Measurements from ENCODE around the gene ZNF221.
A peak's percentile ranks its signal among the peaks of the same experiment; 100 is the strongest.

The ZNF221 gene

DNA sequence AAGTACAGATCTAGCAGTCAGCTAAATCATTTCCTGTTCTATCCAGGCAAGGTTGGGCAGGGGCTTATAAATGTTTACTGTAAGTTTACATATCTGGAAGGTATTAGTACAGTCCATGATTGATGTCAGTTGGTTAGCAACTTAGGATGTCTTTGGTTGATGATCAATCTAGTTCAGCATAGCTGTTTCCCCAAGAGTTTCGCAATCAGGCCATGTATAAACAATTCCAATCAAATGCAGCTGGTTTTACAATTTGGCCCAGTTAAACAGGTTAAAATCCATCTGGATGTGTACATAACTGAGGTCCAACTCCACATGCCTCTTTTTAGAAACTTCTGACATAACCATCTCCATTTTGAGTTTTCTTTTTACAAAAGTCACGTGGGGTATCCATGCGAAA is 6.9 kb downstream of the ZNF221 start:
- DNase-seq (ENCODE audit: low read depth), result no peak

DNA sequence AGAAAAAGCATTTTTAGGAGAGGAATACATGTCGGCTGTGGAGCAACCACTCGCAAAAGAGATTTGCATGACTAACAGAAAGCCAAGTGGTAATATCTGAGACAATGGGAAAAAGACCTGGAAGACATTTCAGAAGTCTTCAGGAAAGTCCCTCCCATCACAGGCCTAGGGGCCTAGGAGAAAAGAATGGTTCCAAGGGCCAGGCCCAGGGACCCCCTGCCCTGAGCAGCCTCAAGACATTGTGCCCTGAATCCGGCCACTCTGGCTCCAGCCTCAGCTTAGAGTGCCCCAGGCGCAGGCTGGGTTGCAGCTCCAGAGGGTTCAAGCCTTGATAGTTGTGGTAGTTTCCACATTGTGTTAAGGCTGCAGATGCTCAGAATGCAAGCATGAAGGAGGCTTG is 9.4 kb downstream of the ZNF221 start:
- DNase-seq (ENCODE audit: low read depth), result no peak

DNA sequence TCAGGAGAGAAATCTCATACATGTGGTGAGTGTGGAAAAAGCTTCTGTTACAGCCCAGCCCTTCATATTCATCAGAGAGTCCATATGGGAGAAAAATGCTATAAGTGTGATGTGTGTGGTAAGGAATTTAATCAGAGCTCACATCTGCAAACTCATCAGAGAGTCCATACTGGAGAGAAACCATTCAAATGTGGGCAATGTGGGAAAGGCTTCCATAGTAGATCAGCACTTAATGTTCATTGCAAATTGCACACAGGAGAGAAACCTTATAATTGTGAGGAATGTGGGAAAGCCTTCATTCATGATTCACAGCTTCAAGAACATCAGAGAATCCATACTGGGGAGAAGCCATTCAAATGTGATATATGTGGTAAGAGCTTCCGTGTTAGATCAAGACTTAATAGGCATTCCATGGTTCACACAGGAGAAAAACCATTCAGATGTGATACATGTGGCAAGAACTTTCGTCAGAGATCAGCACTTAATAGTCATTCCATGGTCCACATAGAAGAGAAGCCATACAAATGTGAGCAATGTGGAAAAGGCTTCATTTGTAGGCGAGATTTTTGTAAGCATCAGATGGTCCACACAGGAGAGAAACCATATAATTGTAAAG is 15.2 kb downstream of the ZNF221 start:
- DNase-seq (ENCODE audit: low read depth), result no peak

DNA sequence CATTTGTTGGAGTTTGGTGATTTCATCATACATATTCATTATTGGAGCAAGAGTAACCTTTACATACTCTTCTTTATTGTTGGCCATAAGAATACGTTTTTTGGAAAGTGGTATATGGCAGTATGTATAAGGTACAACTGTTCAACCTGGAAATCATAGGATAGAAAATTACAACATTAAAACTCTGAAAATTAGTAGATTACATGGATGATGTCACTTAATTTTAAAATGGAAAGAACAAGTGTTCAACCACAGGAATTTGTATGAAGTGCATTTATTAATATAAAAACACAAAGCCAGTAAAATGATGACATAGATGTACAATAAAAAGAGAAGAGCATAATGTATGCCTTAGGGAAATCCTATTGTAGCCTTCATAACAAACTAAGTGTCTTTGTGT is 25.7 kb downstream of the ZNF221 start:
- no peak for DNase-seq (ENCODE audit: low read depth)

DNA sequence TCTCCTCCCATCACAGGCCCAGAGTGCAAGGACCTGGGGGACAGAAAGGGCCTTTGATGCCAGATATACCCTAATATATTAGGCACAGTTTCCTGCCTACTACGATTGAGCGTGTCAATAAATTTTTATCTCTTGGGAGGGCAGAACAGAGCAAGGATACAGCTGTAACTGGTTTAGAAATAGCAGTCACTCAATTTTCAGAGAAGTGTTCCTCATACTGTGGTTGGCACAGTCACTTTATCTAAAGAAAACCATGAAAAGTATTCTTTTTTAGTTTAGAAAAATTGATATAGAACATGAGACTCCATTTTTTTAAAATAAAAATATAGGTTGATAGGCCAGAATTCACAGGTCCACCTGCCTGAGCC is 32.5 kb downstream of the ZNF221 start:
- DNase-seq (ENCODE audit: low read depth), result no peak

DNA sequence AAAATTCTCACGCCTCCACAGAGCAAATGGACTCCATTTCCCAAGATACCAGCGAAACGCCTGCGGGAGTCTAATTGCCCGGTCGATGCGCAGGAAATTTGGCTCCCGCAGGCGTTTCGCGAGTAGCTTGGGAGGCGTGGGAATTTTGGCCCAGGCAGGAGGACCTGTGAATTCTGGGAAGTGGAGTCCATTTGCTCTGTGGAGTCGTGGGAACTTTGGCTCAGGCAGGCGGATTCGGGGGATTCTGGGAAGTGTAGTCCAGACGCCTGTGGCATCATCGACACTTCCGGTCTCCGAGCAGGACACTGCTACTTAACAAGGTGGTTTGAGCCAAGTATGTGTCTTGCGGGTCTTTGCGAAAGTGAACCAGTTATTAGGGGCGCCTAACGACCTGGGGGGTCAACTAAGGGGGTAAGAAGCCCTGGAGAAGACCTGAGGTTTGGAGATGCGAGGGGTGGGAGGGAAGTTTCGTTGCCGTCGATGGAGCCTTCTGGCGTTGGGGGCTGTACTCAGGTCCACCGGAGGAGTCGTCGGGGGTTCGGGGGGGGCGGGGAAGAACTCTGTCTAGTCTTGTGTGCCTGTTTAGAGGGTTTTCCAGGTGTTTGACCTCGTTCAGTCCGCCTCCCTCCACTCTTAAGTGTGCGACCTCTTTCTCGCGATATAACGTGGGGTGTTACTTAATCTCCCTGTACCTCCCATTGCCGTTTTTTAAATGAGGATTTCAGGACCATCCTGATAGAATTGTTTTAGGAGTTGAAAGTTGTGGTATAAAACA is 33.1 kb downstream of the ZNF221 start, which contains the start of gene ZNF155:
ZNF155 (plus strand) TSS at position 277 of the 775 bp plus-strand sequence. CDS start 4,356 bp downstream, outside the sequence.
- DNase-seq (ENCODE audit: low read depth), result peak; percentile 50

DNA sequence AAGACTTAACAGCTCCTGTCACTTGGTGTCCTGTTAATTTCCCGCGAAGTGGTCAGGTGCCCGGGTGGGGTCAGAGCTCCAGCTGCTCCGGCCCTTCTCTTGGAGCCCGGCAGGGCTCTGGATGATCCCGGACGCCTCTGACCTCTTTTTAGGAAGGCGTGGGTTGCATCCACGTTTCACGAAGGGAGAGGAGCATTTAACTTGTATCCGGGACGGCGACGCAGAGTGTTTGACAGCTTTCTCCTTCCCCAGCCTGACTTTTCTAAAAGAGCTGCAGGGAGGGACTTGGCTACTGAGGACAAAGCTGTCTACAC is 33.6 kb downstream of the ZNF221 start:
- no peak for DNase-seq (ENCODE audit: low read depth)

DNA sequence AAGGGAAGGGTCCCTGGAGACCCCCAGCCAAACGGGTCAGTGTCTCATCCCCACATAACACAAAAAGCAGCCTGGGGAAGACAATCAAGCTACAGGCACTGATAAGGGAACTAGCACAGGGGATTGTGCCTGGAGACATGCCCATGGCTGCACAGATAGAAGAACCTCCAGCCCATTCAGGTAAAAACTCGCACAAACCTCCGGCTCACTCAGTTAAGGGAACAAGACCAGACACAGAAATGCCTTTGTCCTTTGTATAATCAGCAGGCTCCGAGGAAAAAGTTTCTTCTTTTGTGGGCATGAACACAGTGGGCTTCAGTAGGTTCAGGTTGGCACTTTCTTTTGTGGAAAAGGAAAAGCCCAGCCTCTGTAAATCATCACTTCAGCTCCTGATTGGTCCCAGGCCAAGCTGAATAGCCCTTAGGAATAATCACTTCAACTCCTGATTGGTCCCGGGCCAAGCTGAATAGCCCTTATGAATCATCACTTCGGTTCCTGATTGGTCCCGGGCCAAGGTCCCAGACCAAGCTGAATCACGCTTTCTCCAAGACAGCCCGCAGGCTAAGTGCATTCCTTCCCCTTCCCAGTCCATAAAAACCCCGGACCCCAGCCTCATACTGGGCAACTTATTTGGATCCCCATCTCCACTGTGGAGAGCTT is 46.7 kb downstream of the ZNF221 start:
- DNase-seq (ENCODE audit: low read depth), result no peak

DNA sequence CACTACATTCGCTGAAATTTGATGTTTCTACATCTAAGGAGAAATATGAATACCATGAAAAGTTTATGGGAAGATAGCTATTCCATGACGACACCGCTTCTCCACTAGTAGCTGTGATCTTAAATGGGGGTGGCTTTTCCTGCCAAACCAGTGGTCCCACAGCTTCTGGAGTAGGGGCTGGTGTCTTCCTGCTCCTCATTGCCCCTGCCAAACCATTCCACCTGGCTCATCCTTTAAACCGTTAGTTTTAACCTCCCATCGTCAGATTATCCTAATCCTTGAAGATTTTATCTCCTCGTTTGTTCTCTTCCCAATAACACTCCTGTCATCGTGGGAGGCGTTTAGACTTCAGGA is 51.2 kb downstream of the ZNF221 start:
- DNase-seq (ENCODE audit: low read depth), result no peak

DNA sequence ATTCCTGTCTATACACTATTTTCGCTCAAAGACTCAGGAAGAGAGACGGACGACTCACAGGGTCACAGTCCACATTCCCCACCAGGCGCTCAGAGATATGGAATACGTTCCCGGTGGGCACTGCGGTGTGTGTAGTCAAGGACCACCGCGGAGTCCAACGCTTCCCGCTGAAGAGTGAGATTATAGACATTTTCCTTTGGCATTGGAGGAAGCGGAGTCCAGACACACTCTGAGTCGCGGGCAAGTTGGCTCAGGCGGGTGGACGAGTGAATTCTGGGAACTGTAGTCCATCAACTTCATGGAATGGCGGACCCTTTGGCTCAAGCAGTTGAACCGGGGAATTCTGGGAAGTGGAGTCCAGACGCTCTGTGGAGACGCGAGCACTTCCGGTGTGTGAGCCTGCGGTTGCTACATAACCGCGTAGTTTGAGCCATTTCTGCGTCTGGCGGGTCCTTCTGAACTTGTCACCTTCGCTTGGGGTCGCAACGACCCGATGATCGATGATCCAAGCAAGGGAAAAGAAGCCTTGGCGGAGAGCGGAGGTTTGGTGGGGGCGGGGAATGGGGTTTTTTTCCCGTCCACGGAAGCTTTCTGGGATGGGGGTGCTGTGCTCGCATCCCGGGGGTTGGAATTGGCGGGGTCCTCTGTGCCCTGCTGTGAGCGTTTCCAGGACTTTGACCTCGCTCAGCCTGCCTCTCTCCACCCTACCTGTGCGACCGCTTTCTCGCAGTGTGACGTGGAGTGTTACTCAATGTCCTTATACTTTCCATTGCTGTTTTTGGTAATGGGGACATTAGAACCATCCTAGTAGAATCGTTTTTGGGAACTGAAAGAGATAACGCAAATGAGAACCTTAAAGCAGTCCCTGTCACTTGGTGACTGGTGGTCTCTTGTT is 51.8 kb downstream of the ZNF221 start, which contains the start of gene ZNF230:
ZNF230 (plus strand) TSS at position 392 of the 895 bp plus-strand sequence. CDS start 4,122 bp downstream, outside the sequence.
- peak; percentile 77 for DNase-seq (ENCODE audit: low read depth)

DNA sequence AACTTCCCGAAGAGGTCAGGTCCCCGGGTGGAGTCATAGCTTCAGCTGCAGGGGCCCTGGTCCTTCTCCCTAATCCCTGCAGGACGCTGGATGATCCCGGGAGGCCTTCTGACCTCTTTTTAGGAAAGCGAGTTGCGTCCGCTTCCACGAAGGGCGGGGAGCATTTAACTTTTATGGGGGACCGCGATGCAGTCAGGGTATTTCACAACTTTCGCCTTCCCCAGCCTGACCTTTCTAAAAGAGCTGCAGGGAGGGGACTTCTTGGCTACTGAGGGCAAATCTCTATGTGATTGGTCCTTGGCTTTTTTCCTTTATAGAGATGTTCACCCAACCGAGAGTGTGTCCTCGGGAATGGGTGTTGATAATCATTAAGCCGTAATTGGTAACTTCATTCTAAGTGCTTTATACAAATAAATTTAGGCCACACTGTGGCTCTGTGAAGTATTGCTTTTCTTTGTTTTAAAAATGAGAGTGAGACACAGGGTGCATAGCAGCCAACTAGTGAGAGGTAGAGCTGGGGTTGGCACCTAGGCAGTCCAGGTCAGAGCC is 52.5 kb downstream of the ZNF221 start:
- DNase-seq (ENCODE audit: low read depth), result no peak

DNA sequence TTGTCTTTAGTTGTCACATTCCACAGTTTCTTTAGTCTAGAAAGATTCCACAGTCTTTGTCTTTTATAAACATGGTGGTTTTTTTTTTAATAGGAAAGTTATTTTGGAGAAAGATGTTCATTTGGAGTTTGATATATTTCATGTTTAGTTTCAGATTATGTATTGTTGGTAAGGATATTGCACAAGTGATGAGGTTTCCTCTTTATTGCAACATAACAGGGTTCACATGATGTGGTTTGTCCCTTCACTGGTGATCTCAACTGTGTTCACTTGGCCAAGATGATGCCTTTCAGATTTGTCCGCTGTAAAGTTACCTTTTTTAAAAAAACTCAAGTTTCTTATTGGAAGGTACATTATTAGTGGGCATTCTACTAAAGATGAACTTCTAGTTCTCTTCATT is 54.9 kb downstream of the ZNF221 start:
- no peak for DNase-seq (ENCODE audit: low read depth)

DNA sequence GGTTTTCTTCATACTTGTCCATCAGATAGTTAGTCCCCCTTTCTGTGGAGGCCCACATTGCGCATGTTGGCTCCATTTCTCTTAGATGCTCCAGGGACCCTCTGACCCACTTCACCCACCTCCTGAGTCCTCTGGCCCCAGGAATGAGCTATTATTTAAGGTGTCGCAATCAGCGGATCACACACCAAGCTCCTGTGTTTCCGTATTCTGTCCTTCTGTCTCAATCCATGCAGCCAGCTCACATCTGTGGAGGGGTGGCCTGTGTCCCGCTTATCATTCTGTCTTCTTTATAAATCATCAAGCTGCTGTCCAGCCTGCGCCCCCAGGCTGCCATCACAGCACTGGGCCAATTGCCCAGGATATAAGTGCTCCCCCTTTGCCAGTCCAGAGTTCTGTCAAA is 56.4 kb downstream of the ZNF221 start:
- no peak for DNase-seq (ENCODE audit: low read depth)

DNA sequence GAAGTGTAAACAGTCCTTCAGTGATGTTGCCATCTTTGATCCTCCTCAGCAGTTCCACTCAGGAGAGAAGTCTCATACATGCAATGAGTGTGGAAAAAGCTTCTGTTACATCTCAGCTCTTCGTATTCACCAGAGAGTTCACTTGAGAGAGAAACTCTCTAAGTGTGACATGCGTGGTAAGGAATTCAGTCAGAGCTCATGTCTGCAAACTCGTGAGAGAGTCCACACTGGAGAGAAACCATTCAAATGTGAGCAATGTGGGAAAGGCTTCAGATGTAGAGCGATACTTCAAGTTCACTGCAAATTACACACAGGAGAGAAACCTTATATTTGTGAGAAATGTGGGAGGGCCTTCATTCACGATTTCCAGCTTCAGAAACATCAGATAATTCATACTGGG is 59.4 kb downstream of the ZNF221 start:
- DNase-seq (ENCODE audit: low read depth), result no peak

Measured in activated gamma-delta T cell treated with anti-CD3 and anti-CD28 coated beads, Interleukin-2, amount 50 U/mL, for 16 hours (primary cell).